SH-SY5Y (cell line): ENCODE data around the gene FH.

Experiments
- GATA2 ChIP-seq: IDR thresholded peaks from 2 replicates; pipeline ENCODE4 v1.6.1; 2011; ENCODE audit warnings: mild to moderate bottlenecking, low read depth, low read length
- GATA3 ChIP-seq: IDR thresholded peaks from 2 replicates; pipeline ENCODE4 v1.6.1; 2011; ENCODE audit warnings: low read depth, mild to moderate bottlenecking, low read length, moderate library complexity

FH gene

DNA sequence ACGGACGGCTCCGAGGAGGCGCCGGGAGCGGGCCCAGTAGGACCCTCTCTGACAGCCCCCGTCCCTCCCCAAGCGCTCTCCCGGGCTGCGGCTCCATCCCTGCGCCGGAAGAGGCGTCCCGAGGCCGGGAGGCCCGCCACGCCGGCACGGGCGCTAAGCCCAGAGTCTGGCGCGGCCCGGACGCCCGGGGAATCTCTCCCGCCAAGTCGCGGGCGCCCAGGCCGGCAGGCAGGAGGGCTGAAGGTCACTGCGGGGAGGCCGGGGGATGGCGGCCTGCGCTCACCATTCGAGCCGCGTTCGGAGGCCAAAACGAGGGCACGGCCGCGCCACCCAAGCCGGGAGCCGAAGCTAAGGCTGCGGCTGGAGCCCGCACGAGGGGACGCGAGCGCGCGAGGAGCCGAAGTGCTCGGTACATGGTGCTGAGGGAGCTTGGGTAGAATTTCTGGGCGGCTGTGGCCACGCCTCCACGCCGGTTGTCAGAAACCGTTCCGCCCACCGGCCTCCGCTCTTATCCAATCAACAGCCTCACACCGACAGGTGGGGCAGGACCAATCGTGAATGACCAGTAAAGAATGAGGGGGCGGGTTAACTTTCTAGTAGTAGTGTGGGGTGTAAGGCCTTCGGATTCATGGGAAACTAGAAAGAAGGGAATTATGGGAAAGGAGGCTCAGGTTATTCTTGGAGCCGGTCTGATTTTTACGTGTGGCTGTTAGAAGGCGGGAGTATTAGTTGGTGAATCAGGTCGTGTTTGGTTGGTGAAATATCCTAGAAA lies at the start of gene FH:
TSS of gene FH (minus strand) at position 448 of the 772 bp plus-strand sequence. CDS start at position 415, 33 bp downstream.
- TF ChIP-seq GATA3: no peak
- TF ChIP-seq GATA2: no peak; the same call in 1 of the 2 replicates

DNA sequence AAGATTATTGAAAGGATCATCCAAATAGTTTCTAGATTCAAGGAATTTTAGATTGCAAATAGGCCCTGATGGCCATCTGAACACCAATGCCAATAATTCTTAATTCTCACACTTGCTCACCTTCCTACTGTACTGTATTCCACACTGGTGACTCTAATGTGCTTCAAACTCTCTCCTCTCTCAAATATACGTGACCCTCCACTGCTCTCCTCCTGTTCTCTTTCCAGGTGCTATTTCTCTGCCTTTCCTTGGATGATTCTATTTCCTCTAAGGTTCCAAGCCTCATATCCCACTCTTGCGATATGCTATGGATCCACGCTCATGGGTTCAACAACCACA lies 41.3 kb upstream of the FH start:
- TF ChIP-seq GATA2 (no peak), GATA3 (no peak)

DNA sequence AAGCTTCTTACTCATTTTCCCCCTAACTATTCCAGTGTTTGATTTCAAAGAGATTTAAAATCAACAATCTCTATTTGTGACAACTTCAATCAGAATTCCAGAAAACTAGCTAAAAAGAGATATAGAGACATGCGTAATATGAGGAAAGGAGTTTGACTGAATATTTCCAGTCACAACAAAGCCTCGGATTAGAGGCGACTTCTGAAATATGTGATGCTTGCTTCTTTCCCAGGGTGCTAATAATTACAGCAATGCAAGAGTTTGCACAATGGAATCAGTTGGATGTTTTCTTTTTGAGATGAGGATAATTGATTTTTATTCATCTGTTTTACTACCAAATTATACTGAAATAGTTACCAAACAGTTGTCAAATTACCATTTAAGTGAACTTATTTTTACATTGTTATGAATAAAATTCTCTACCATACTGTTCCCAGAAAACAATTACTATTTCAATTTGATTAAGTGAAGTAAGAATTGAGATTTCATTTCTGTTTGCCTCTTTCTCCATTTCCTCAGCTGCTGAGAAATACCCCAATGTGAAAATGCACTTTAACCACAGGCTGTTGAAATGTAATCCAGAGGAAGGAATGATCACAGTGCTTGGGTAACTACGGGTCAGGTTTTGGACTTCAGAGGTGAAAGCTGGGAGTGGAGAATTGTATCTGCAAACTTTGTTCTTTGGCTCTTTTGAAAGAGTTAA lies 40.7 kb upstream of the FH start:
- TF ChIP-seq GATA2: no peak
- TF ChIP-seq GATA3: no peak

DNA sequence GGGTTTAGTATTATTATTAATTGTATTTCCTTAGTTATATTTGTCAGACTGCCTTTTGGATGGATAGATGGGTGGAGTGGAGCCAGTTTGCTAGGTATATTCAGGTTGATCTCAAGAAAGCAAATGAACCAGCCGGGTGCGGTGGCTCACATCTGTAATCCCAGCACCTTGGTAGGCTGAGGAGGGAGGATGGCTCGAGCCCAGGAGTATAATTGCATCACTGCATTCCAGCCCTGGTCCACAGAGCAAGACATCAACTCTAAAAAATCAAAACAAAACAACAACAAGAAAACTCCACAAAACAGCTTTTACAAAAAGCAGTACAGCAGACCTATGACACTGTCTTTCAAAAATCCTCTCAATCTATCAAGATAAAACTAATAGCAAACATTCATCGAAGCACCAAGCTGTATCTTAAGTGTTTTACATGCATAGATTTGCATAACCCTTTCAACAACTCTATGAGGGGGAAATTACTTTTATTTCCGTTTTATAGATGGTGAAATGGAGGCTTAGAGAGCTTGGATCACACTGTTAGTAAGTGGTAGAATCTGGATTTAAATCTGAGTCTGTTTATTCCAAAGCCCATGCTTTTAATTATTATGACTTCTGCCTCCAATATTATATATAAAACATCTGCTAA lies 38.1 kb upstream of the FH start:
- TF ChIP-seq GATA3 (no peak), GATA2 (no peak)

DNA sequence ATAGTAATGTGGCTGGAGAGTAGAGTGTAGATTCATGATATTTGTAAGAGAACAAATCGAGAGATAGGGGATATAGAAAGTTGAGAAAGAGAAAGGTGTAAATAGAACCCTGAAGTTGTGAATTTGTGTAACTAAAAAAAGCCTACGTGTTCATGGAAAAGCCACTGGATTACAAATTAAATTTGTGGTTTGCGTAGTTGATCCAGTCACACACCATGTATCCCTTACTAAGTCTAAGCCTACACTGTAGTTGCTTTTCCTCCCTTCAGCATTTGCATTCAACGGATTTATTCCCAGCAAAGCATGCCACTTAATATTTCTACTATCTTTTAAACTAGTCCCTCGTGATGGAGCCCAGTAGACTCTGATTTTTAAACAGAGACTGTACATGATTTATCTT lies 37.5 kb upstream of the FH start:
- TF ChIP-seq GATA2: no peak
- TF ChIP-seq GATA3: no peak

DNA sequence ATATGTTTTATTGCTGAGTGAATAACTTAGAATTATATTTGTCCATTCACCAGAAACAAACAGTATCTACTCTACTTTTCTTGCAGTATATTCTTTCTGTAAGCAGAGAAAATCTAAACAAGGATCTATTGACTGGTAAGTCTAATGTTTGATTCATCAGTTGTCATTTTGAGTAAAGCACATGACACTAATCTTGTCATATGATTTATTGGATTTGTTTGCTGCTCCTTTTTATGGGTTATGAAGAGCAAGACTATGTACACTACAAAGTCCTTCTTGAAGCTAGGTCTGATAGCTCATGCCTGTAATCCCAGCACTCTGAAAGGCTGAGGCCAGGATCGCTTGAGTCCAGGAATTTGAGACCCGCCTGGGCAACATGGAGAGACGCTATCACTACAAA lies 36.0 kb upstream of the FH start:
- TF ChIP-seq GATA3 (no peak), GATA2 (no peak)

DNA sequence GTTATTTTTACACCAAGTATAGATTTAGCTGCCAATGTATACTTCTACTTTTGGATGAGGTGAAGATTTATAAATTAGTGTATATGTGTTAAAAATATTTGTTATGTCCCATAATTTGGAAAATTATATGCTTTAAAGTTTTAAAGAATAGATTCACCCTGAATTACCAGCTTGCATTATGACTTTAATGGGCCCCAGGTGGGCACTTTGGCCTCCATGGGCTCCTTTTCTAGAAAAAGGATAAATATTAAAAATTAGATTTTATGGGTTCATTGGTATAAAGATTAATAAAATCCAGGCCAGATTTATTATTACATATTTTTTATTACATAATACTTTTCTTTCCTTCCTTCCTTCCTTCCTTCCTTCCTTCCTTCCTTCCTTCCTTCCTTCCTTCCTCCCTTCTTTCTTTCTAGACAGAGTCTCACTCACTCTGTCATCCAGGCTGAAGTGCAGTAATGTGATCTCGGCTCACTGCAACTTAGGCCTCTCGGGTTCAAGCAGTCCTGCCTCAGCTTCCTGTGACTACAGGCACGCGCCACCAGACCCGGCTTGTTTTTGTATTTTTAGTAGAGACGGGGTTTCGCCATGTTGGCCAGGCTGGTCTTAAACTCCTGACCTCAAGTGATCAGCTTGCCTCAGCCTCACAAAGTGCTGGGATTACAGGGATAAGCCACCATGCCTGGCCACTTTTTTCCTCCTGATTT lies 34.5 kb upstream of the FH start:
- no peak for TF ChIP-seq GATA3
- no peak for TF ChIP-seq GATA2

DNA sequence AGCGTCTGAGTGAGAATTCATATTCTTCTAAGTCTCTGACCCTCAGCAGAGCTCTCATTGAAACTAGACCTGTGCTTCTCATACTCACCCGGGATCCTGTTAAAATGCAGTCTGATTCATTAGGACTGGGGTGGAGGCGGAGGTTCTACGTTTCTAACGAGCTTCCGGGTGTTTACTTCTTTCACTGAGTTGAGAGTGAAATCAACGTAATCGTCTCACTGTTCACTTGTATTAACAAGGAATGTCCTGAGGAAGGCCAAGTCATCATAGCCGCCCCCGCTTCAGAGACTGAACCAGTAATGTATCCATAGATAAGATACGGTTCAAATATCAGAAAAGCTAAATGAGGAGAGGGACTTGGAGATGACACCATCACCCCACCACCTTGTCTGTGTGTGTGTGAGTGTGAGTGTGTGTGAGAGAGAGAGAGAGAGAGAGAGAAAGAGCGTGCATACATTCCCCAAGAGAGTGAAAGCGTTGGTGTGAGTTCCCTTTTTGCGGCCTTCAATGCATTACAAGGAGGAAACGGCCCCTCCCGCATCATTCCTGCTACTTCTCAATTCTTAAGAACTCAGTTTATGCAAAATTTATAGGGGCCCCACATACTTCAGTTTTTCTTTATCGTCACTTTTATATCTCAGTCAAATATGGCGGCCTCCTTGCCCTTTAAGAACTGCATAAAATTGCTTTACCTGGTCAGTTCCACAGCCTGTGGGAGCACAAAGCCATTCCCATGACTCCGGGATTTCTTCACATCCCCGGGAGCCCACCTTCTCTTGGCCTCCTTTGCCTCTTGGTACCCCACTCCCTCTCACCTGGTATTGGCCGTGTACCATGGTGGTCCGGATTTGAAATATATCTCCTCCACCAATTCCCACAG lies 32.4 kb upstream of the FH start:
- TF ChIP-seq GATA2 (no peak), GATA3 (no peak)

DNA sequence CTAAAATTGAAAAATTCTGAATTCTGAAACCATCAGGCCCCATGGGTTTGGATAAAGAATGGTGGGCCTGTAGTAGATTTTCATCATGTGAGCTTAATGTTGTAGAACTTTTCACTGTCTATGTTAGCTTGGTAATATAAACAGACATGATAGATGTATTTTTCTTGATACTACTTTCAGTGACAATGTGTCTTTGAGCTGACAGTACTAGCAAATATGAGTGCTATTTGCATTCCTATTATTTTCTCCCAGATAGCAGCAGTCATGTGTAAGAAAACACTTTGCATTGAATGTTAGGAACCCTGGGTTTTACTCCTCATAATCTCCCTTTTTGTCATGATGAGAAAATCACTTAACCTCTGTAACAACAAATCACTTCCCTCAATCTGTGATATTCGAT lies 30.8 kb upstream of the FH start:
- TF ChIP-seq GATA3 (no peak), GATA2 (no peak)

DNA sequence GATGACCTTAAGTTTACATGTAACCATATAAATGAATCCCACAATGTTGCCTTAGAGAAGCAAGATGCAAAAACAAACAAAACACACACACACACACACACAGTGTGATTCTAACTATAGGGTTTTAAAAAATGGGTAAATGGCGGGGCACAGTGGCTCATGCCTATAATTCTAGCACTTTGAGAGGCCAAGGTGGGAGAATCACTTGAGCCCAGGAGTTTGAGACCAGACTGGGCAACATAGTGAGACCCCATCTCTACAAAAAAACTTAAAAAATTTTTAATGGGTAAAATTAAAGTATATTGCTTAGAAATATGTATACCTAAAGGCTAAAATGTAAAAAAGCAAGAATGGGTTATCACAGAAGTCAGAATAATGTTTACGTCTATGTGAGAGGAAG lies 28.5 kb upstream of the FH start:
- no peak for TF ChIP-seq GATA2
- TF ChIP-seq GATA3: no peak

DNA sequence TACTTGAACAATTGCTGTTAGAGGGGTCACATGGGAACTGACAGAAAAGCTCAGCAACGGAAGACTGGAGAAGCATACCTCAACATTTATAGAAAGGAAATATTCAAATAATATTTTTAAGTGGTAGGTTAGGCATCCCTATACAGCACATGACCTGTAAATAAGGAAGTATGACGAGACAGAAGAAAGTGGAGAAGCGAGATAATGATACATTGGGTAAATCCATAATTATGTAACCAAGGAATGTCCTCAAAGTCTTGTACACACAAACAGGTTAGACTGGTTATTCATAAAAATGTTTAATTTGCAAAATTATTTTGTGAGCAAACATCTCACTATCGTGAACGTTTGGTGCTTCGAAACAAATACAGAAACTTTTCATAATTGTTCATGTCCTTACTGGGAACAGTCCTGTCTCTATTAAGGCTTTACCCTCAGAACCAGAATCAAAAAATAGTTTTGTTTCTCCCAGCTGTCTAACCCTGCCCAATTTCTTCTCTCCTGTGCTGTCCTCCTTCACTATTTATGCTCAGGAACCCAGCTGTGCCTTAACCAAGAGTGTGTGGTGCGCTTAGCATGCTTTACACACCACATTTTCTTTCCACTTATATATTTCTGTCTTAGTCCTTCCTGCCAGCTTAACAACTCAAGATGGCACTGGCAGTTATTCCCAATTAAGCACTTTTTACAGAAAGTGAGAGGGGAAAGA lies 22.8 kb upstream of the FH start:
- no peak for TF ChIP-seq GATA2
- TF ChIP-seq GATA3: no peak

DNA sequence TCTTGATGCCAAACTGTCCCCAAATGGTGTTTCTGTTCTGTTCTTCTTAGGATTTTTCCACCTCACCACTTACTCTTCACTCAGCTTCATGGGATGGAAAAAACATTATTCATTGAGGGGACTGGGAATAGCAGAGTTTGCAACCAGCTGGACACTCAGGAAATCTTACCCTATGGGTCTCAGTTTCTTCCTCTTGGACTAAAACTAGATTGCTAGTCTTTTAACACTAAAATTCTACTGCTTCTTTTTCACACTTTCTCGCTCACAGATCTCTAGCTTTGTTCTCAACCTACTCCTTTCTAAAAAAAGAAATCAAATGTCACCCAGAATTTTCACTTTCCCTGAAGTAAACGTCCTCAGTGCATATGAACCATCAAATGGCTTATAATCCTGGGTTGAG lies 17.4 kb upstream of the FH start:
- TF ChIP-seq GATA2 (no peak), GATA3 (no peak)

DNA sequence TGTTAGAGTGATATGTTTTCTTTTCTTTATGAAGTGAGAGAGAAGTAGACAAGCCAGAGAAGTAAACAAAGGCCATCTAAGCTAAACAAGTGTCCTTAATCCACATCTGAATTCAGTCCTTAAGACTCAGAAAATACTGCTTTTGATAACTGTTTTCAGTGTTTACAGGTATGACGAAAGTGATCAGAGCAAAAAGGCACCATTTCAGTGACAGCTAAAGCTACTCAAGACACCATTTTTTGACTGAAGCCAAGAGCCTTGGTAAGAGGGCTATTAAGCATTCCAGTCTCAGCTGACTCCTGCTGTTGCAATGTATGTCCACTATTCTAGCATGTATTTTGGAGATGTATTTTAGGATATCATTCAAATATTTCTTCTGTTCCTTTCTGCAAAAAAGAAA lies 16.7 kb upstream of the FH start:
- no peak for TF ChIP-seq GATA3
- no peak for TF ChIP-seq GATA2
